ENCODE measurements around the gene MYO18B.
A peak's percentile ranks its signal among the peaks of the same experiment; 100 is the strongest.

The MYO18B gene

DNA sequence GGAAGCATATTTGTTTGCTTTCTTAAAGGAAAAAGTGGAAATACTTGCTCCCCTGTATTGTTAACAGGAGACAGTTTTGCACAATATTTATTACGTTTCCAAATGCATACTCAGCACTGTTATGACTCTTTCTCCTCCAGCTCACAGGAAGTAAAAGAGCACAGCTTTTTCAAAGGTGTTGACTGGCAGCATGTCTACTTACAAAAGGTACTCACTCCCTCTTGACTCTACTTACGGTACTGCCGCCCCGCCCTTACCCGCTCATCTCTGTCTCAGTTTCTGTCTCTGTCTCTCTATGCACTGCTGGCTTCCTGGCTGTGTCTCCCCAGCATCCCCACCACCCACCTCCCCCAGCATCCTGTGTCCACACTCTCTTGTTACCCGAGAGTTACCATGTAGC is 32.2 kb upstream of the MYO18B start:
- Histone ChIP-seq H3K36me3 (replicated peaks; ENCODE audit: low read depth, low read length) (peaks cover 60% of the 10 kb centered on the region), H3K27ac (ENCODE audit: low read length) (peak overlapping the region; percentile 83), H4K20me1 (ENCODE audit: insufficient read depth, low read length) (no peaks in the 10 kb centered on the region), H3K9ac (ENCODE audit: low read length) (peak overlapping the region; percentile 43; the same call in 1 of the 2 replicates), H3K27me3 (ENCODE audit: low read depth, low read length) (no peaks in the 10 kb centered on the region), H2AFZ (ENCODE audit: low read depth, low read length) (no peak overlapping the region), H3K4me1 (ENCODE audit: low read length) (peaks cover 61% of the 10 kb centered on the region), H3K9me3 (ENCODE audit: insufficient read depth, low read length) (no peaks in the 10 kb centered on the region), H3K4me3 (ENCODE audit: low read length) (peak overlapping the region; percentile 33), H3K79me2 (ENCODE audit: low read length) (peaks cover 26% of the 10 kb centered on the region), H3K4me2 (ENCODE audit: low read length) (peak overlapping the region; percentile 59)
- TF ChIP-seq, protein P1, sequence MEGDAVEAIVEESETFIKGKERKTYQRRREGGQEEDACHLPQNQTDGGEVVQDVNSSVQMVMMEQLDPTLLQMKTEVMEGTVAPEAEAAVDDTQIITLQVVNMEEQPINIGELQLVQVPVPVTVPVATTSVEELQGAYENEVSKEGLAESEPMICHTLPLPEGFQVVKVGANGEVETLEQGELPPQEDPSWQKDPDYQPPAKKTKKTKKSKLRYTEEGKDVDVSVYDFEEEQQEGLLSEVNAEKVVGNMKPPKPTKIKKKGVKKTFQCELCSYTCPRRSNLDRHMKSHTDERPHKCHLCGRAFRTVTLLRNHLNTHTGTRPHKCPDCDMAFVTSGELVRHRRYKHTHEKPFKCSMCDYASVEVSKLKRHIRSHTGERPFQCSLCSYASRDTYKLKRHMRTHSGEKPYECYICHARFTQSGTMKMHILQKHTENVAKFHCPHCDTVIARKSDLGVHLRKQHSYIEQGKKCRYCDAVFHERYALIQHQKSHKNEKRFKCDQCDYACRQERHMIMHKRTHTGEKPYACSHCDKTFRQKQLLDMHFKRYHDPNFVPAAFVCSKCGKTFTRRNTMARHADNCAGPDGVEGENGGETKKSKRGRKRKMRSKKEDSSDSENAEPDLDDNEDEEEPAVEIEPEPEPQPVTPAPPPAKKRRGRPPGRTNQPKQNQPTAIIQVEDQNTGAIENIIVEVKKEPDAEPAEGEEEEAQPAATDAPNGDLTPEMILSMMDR (IDR thresholded peaks at IDR 0.05; ENCODE audit: low read depth, low read length): 0 out of 2 replicates have a peak, but pooled peaks have one; percentile 19
- TF ChIP-seq EZH2phosphoT487 (IDR thresholded peaks at IDR 0.05; ENCODE audit: low read depth): no peak

DNA sequence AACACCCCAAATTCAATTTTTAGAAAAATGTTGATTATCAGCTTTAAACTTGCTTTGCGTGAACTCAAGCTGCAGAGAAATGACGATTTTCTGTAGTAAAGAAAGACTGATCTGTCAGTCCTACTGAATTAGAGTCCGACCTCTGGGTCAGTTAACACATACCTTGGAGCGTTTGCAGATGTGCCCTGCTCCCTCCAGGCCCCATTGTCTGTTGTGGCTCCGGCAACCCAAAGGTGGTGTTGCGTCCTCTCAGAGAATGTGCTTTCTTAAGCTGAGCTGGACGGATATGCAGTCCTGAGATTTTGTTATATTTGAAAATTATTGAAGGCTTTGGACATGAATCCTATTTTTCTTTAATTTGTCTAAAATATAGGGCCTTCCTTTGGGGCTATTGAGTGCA is 31.5 kb upstream of the MYO18B start:
- TF ChIP-seq EZH2phosphoT487 (IDR thresholded peaks at IDR 0.05; ENCODE audit: low read depth): no peak
- TF ChIP-seq, protein P1 (IDR thresholded peaks at IDR 0.05; ENCODE audit: low read depth, low read length): no peak

DNA sequence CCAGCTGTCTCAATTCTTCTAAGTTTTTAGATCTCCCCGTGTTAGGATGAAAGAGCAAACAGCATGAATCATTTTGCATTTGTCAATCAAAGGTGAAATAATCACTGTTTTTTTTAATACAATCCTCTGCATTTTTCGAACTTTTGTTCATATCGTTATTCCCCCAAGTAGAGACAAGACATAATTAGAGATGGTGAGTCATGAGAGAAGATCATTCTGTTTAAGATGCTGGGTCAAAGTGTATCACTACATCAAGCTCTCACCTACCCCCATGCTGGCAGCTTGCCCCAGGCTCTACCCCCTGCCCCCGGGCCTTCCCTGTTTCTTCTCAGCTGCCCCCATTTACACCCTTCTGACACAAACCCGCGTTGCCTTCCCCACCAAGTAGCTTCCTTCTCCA is 30.5 kb upstream of the MYO18B start:
- no peak overlapping the region for H2AFZ ChIP-seq (ENCODE audit: low read depth, low read length)
- no peaks in the 10 kb centered on the region for H3K9me3 ChIP-seq (ENCODE audit: insufficient read depth, low read length)
- H3K27ac ChIP-seq (ENCODE audit: low read length): no peak overlapping the region
- peaks cover 18% of the 10 kb centered on the region for H3K79me2 ChIP-seq (ENCODE audit: low read length)
- no peak overlapping the region for H3K4me3 ChIP-seq (ENCODE audit: low read length)
- H3K27me3 ChIP-seq (ENCODE audit: low read depth, low read length): no peaks in the 10 kb centered on the region
- H3K9ac ChIP-seq (ENCODE audit: low read length): no peak overlapping the region
- no peak overlapping the region for H3K4me2 ChIP-seq (ENCODE audit: low read length)
- H3K4me1 ChIP-seq (ENCODE audit: low read length): peaks cover 48% of the 10 kb centered on the region
- H3K36me3 ChIP-seq (replicated peaks; ENCODE audit: low read depth, low read length): peaks cover 67% of the 10 kb centered on the region
- H4K20me1 ChIP-seq (ENCODE audit: insufficient read depth, low read length): no peaks in the 10 kb centered on the region
- TF ChIP-seq EZH2phosphoT487 (IDR thresholded peaks at IDR 0.05; ENCODE audit: low read depth): no peak
- TF ChIP-seq, protein P1 (IDR thresholded peaks at IDR 0.05; ENCODE audit: low read depth, low read length): no peak

More for the DNA sequence above, 31.5 kb upstream of the MYO18B start:
- H3K4me1 ChIP-seq (ENCODE audit: low read length): peaks cover 56% of the 10 kb centered on the region
- peak overlapping the region; percentile 83 for H3K27ac ChIP-seq (ENCODE audit: low read length)
- H3K9me3 ChIP-seq (ENCODE audit: insufficient read depth, low read length): no peaks in the 10 kb centered on the region
- no peak overlapping the region for H3K4me3 ChIP-seq (ENCODE audit: low read length)
- peaks cover 26% of the 10 kb centered on the region for H3K79me2 ChIP-seq (ENCODE audit: low read length)
- peak overlapping the region; percentile 43; the same call in 1 of the 2 replicates for H3K9ac ChIP-seq (ENCODE audit: low read length)
- H2AFZ ChIP-seq (ENCODE audit: low read depth, low read length): no peak overlapping the region
- no peaks in the 10 kb centered on the region for H4K20me1 ChIP-seq (ENCODE audit: insufficient read depth, low read length)
- H3K27me3 ChIP-seq (ENCODE audit: low read depth, low read length): no peaks in the 10 kb centered on the region
- H3K4me2 ChIP-seq (ENCODE audit: low read length): peak overlapping the region; percentile 59; the same call in 1 of the 2 replicates
- H3K36me3 ChIP-seq (replicated peaks; ENCODE audit: low read depth, low read length): peaks cover 65% of the 10 kb centered on the region

DNA sequence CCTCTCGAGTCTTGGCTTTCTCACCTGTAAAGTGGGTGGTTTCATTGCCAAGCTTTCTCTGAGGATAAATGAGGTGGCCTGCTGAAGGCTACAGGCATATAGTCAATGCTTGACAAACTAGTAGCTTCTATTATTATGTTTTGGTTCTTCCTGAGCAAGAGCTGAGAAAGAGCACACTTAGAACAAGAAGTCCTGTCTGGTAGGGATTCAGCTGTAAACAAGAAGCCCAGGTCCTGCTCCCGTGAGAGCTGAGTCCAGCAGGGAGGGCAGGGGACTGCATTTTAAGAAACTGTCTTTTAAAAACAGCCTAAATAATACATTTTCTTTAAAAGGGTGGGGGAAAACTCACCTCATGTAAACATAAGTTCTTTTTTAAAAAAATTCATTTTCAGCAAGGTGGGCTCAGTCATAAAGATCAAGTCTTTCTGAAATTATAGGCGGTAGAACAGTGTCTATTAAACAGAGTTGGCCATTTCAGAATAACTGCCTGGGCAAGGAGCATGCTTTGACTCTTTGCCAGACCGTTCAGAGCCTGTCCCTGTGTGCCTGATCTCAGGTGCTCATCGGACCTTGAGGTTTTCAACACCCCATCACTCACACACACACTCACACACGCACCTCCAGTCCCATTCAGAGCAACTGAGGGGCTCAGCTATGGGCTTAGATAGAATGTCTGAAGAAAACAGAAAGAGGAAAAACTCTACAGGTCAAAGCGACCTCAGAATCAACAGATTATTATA is 29.2 kb upstream of the MYO18B start:
- TF ChIP-seq, protein P1 (IDR thresholded peaks at IDR 0.05; ENCODE audit: low read depth, low read length): no peak
- TF ChIP-seq EZH2phosphoT487 (IDR thresholded peaks at IDR 0.05; ENCODE audit: low read depth): no peak
- Histone ChIP-seq H3K27ac (ENCODE audit: low read length) (peak overlapping the region; percentile 11; the same call in 1 of the 2 replicates), H3K4me2 (ENCODE audit: low read length) (no peak overlapping the region), H3K4me3 (ENCODE audit: low read length) (no peak overlapping the region), H3K9ac (ENCODE audit: low read length) (no peak overlapping the region), H3K36me3 (replicated peaks; ENCODE audit: low read depth, low read length) (peaks cover 57% of the 10 kb centered on the region), H4K20me1 (ENCODE audit: insufficient read depth, low read length) (no peaks in the 10 kb centered on the region), H3K9me3 (ENCODE audit: insufficient read depth, low read length) (no peaks in the 10 kb centered on the region), H3K79me2 (ENCODE audit: low read length) (peaks cover 6% of the 10 kb centered on the region), H2AFZ (ENCODE audit: low read depth, low read length) (no peak overlapping the region), H3K27me3 (ENCODE audit: low read depth, low read length) (no peaks in the 10 kb centered on the region), H3K4me1 (ENCODE audit: low read length) (peaks cover 51% of the 10 kb centered on the region)
